NCI-H2196 treated with DMSO at 0.1 percent for 48 hours (cell line): Measurements from ENCODE around the gene TSHZ2.

Experiments used
- DNase-seq: peaks from one replicate; lab custom pipeline; 2025; ENCODE audit not compliant: unreplicated experiment; lab: John Stamatoyannopoulos, UW

Gene TSHZ2

GRCh38 chr20:53332022-53332837 lies 360.1 kb downstream of the TSHZ2 start:
- no peak for DNase-seq

- DNase-seq, result no peak
These were observed 362.7 kb downstream of the TSHZ2 start for GRCh38 chr20:53334861-53335260.

GRCh38 chr20:53335555-53335954 lies 363.4 kb downstream of the TSHZ2 start:
- no peak for DNase-seq

- DNase-seq, result no peak
These were observed 364.7 kb downstream of the TSHZ2 start for GRCh38 chr20:53336892-53337291.

DNA sequence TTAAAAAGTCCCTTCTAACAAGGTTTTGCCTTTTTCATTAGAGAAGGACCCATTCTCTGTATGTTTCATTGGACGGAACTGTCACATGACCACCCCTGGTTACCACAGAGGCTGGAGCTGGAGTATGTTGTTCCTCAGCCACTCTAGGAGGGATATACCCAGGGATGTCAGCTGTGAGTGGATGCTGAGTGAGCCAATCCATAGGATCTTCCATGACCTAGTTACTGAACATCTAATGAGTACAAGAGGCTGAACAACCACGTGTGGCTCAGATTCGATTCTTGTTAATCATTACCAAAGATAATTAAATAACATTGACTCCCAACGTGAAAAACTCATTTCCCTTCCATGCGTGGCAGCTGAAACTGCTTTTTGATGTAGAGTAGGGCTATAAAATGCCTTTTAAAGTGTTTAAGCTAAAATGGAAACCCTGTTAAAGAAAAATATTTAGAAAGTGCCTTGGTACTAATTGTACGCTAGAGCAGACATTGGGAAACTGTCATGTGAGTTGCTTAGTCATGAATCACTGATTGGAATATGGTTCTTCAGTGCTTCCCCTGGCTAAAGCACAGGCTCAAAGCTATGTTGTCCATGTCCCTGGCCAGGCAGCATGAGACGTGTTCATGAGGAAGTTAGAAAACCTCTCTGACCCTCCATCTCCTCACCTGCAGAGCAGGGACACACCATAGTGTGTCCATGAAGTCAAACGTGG lies 365.4 kb downstream of the TSHZ2 start:
- DNase-seq, result no peak

DNA sequence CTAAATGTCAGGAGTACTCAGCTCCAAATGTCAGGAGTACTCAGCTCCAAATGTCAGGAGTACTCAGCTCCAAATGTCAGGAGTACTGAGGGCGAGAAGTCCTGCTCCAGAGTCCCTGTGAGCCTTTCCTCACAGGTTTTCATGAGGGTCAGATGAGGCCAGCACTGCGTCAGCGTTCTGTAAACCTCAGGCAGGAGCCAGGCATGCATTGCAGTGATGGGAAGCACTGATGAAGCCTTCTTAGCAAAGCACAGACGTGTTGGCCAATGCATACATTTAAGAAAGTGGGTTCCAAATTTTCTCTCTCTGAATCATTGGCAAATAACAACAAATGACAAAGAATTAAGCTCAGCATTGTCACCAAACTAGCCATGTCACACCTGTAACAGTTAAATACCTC lies 366.6 kb downstream of the TSHZ2 start:
- DNase-seq, result no peak

GRCh38 chr20:53342429-53342828 lies 370.3 kb downstream of the TSHZ2 start:
- no peak for DNase-seq

GRCh38 chr20:53343448-53343847 lies 371.3 kb downstream of the TSHZ2 start:
- peak; percentile 84 for DNase-seq

DNA sequence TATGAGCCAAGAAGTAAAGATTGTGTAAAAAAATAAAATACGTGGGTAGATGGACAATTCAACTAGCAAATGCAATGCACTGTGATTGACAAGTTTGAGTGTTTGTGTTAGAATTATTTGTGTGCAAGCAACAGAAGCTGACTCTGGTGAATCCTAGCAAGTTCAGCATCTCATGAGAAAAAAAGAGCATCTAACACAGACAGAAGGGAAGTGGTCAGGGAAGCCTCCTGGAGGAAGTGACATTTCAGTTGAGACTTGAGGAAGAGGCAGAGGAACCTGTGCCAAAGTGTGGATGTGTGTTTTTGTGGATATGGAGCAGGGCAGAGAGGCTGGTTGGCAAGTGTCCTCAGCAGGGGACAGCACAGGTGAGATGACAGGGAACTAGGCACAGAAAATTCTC lies 372.7 kb downstream of the TSHZ2 start:
- no peak for DNase-seq

DNA sequence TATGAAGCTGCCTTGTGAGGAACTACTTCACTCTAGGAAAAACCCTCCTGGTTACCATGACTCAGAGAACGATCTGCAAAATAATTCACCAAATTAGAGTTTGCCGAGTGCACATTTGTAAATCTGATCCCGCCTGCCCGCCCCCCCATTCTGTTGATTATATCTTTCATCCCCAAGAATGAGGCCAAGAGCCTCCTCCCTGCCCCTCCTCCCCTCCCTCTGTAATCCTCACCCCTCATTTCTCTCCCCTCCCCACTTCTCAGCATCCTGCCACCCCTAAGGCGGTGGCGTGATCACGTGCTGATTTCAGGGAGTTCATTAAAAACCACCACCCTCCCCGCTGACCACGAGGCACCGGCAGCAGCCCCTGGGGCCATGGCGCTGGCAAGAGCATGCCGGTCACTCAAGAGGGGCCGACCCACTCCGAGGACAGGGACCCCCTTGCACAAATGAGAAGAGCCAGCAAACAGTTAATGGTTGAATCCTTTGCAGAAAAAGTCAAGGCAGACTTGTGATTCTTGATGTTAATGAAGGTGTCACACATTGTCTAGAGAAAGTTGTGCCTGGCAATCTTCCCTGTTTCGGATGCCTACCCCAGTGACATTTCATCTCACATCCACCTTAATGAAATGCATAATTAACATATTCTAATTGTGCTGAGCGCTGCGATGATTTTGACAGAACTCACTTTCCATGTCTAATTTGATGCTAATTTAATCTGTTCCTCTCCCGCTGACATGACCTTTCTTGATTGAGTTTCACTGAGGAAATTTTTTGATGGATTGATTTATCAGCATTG lies 373.6 kb downstream of the TSHZ2 start:
- DNase-seq, result no peak

DNA sequence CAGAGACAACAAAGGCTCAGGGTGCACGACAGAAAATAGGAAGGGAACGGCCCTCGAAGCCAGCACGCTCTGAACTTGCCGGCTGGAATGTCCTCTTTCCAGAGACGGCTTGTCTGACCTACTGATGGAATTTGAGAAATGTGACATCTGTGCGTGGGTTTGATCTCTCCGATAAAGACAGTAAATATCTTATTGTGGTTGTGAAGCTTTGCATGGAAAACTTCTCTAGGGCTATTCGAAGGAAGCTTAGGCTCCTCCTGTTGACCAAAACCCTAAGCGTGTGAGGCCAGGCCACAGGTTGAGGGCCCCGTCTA lies 374.1 kb downstream of the TSHZ2 start:
- no peak for DNase-seq

GRCh38 chr20:53349730-53350129 lies 377.6 kb downstream of the TSHZ2 start:
- DNase-seq, result no peak

DNA sequence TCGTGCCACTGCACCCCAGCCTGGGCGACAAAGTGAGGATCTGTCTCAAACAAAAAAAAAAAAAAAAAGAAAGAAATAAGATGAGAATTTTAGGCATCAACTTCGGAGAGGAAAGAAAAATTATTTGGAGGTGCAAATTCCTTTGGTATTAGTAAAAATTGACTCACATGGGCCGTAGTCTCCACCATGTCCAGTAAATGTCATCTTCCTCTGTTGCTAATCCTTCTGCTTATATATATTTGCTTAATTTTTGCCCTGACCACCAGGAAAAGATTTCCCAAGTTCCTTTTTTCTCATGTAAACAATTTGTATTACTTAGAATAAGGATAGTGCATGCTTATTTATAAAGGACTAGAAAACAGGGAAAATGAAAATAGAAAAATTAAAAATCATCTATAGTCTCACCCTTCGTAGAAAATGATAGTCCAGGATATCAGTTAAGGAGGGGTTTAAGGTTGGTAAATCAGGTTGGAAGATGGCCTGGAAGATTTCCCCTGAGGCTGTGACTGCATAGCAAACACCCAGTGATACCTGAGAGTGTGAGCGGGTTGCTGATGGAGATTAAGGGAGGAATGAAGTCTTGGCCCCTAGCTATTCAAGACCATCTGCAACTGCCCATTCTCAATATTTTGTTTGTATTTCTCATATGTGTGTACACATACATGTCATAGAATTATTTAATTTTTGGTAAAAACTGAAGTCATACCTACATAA lies 380.7 kb downstream of the TSHZ2 start:
- no peak for DNase-seq

DNA sequence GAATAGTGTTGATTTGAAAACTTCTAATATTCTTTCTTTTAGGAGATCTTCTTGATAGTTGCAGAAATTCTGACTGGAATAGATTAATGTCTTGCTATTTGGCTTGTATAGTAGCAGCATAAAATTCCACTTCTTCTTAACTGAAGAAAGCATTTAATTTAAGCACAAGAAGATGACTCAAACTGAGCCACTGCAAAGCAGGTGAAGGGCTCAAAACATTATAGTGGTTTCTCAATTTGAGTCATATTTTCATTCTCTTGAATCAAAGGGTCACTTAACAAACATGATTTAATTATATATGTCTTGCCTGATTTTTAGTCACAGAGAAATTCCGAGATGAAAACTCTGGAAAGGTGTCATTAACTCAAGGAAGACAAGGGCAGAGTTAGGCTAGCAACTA lies 382.2 kb downstream of the TSHZ2 start:
- no peak for DNase-seq

- no peak for DNase-seq
These were observed 383.6 kb downstream of the TSHZ2 start for GRCh38 chr20:53355790-53356189.

DNA sequence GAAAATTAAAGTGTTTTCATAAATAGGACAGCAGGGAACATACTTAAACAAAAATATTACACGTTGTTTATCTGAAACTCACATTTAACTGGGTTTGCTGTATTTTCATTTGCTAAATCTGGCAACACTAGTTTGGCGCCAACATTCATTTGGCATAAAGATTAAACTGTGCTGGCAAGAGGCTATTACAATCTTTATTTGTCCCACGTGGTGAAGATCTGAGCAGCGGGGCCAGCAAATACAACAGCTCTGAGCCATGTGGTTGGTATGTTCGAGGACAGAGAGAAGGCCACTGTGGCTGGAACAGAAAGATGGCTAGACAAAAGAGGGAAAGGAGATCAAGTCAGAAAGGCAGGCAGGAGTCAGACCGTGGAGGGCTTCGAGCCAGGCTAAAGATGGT lies 387.3 kb downstream of the TSHZ2 start:
- no peak for DNase-seq

GRCh38 chr20:53360852-53361251 lies 388.7 kb downstream of the TSHZ2 start:
- DNase-seq, result no peak

- DNase-seq, result no peak
These were observed 390.6 kb downstream of the TSHZ2 start for GRCh38 chr20:53362736-53363135.

GRCh38 chr20:53364646-53365045 lies 392.5 kb downstream of the TSHZ2 start:
- DNase-seq, result no peak

DNA sequence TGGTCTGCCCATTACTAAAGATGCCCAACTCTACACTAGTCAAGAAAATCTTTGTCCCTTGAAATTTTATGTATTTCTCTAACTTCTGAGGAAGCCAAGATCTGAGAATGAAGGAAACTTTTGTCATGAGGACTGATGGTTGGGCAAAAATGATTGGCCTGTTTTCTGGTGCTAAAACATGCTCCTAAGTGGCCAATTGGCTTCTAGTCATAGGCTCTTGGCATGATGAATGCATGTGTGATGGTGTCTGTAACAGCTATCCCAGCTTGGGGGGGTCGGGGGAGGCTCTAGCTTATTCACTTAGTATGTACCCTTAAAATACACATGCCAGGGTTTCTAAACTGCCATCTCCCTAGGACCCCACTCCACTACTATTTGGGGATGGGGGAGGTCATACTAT lies 392.9 kb downstream of the TSHZ2 start:
- no peak for DNase-seq

- DNase-seq, result no peak
These were observed 393.4 kb downstream of the TSHZ2 start for GRCh38 chr20:53365539-53366075.
